ENCODE measurements around the gene COL28A1. TPM values are rescaled to one million over a fixed set of nuclear protein-coding genes. Genes with fewer than 3 reads are reported as not detected.

Gene COL28A1
- total RNA-seq (2014; rRNA removed; shearing (Covaris generic)): not detected in 2 replicates

GRCh38 chr7:7535691-7536090 lies at the start of gene COL28A1:
Gene COL28A1, minus strand, starts transcription at chr7:7535873. Its CDS starts 2,998 bp downstream, at chr7:7532875.
- DNase-seq (ENCODE audit: low read depth): no peak

GRCh38 chr7:7584653-7585052 lies 49.0 kb upstream of the COL28A1 start:
- DNase-seq (ENCODE audit: low read depth): no peak

GRCh38 chr7:7583731-7584130 lies 48.1 kb upstream of the COL28A1 start:
- DNase-seq (ENCODE audit: low read depth): no peak

DNA sequence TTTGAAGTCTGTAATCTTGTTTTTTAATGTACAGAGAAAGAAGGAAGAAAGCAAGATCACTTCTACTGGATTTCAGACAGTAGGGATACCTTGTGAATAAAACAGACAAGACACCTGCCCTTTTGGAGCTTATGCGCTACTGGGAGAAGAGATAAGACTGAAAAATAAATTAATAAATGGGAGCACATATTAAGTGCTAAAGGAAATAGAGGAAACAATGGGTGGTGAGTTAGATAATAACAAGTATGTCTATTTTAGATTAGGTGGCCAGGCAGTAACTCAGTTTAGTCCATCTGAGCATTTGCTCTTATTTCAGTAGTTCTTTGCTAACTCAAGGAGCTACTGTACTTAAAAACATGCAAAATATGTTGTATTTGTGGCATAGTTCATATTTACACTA lies 46.9 kb upstream of the COL28A1 start:
- DNase-seq (ENCODE audit: low read depth): no peak

DNA sequence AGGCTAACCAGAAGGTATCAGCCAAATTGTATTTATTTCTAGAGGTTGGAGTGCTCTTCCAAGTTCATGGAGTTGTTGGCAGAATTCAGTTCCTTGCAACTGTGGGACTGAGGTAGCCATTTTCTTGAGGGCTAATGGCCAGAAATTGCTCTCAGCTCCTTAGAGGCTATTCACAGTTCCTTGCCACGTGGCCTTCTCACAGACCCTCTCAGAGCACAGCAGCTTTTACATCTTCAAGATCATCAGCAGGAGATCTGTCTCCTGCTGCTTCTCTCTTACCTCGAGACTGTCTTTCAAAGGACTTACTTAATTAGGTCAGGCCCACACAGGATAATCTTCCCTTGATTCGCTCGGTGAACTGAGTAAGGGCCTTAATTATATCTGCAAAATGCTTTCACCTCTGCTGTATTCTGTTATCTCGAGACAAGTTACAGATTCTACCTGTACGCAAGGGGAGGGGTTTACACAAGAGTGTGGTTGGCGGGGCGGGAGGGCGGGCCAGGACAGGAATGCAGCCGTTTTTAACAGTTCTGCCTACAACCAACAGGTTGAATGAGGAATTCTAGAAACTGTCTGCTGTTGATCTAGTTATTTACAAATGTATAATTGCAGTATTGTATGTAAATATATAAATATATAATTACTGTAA lies 46.0 kb upstream of the COL28A1 start:
- DNase-seq (ENCODE audit: low read depth): no peak

- DNase-seq (ENCODE audit: low read depth): no peak
Observed at GRCh38 chr7:7579638-7580037, 44.0 kb upstream of the COL28A1 start.

DNA sequence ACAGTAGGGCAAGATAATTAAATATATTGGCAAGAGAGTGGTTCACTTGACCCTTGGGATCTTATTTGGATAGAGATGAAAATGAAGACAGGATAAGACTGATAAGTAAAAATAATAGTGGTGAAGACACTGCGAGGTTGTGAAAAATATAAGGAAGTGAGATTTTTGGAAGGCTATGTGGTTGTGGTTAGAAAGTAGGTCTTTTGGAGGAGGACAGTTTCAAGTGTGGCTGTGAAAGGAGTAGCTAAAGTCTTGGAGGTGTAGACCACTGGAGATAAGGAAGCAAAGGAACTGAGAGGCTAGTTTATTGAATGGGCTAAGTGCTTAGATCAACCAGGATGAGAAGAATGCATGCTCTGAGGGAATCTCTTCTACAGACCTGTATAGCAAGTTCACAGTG lies 42.2 kb upstream of the COL28A1 start:
- DNase-seq (ENCODE audit: low read depth): no peak

DNA sequence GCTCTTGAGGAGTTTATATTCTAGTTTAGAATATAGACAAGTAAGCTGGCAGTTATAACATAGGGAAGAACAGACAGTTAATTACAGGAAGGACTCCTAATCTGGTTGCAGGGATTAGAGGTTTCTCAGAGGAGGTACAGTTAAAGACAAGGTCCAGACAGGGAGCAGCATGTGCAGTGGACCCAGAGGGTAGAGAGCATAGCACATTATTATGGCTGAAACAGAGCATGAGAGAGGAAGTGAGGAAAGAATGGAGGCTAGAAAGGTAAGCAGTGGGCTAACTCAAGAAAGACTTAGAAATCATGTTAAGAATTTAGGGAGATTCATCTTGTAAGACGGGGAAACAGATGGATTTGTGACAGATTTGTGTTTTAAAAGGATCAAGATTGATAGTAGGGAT lies 40.7 kb upstream of the COL28A1 start:
- DNase-seq (ENCODE audit: low read depth): no peak

DNA sequence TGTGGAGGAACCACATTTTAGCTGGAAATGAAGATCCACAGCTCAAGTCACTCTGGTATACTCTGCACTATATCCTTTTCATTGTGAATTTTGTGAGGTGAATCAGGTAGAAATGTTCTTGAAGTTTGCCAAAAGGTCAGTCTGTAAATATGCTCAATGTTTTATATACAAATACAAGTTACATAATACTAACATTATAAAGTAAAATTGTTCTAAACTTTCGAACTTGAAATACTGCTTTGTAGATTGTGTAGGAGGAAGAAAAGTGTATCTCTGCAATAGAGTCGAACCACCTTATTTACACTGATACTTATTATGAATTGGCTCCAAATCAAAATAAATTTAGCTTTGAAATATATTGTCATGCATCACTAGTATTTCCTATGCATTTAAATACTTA lies 38.0 kb upstream of the COL28A1 start:
- no peak for DNase-seq (ENCODE audit: low read depth)

DNA sequence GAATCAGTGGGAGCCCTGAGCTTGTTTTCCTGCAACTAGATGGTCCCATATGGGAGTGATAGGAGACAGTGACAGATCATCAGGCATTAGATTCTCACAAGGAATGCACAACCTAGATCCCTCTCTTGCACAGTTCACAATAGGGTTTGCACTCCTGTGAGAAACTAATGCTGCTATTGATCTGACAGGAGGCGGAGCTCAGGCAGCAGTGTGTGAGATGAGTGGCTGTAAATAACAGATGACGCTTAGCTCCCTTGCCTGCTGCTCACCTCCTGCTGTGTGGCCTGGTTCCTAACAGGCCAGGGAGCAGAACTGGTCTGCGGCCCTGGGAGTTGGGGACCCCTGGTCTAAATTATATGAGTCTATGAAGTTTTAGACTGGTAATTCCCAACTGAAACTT lies 34.9 kb upstream of the COL28A1 start:
- no peak for DNase-seq (ENCODE audit: low read depth)

- no peak for DNase-seq (ENCODE audit: low read depth)
Observed at GRCh38 chr7:7569615-7570014, 33.9 kb upstream of the COL28A1 start.

- no peak for DNase-seq (ENCODE audit: low read depth)
Observed at GRCh38 chr7:7569081-7569527, 33.4 kb upstream of the COL28A1 start.

- no peak for DNase-seq (ENCODE audit: low read depth)
Observed at GRCh38 chr7:7568553-7568952, 32.9 kb upstream of the COL28A1 start.

DNA sequence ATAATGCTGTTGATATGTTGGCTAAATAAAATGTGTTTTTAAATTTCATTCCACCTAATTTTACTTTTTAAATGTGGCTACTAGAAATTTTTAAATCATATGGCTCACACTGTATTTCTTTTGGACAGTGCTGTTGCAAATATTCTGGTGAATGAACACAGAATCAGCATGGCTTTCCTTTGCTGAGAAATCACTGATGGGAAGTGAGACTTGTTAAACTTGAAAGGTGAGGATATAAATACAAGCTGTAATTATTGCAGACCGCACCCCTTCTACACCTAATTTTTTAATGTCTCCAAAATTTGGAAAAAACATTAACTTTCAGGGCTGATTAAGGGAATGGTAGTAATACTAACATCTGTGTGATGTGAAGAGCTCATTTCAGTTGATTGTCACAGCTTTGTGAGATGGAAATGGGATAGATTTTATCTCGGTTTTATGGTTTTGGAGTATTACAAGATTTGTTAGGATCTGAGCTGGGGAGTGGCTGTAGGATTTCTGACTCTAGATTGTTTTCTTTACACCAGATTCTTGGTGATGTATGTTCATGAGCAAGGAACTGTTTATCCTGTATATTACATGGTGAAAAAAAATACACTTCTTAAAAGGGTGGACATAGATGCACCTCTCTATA lies 32.3 kb upstream of the COL28A1 start:
- DNase-seq (ENCODE audit: low read depth): no peak

DNA sequence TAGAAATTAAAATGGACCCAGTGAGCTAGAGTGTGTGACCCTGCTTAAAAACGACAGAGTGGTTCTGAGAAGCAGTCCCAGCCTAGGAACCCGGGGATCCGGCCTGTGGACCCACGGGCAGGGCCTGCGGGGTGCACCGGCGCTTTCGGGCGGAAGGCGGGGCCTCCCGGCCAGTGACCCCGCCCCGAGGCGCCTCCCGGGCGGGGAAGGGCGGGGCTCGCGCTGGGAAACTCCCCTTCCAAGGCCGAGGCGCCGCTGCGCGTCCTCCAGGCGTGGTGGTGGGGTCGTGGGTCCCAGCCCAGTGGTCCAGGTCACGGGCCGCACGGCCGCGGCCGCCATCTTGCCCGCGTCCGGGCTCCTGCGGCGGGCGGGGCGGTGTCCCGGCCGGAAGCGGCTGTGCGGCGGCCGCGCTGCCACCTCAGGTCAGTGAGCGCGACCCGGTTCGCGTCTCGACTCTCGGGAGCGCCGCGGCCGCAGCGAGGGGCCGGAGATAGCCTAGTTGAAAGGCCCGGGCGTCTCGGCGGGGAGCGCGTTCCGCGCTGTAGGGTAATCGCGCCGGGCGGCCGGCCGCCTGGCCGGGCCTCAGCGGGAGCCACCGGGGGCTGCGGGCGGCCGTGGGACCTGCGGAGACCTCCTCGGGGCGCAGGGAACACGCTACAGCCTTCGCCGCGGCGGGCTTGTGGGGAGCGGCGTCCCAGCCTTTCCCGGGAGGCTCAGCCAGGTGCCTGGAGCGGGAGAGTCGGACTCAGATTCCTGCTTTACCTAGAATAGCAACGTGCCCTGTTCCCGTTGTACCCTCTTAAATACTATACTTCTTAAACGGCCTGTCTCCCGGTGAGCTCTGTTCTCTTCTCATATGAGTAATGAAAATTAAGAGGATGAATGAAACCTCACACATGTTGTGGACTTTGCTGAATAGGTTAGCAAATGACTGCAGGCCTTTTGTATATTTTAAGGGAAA lies 31.3 kb upstream of the COL28A1 start, which contains the start of gene MIOS:
MIOS (plus strand) TSS at position 234 of the 961 bp plus-strand sequence. CDS start 5,592 bp downstream, outside the sequence.
- DNase-seq (ENCODE audit: low read depth): peak; percentile 84

DNA sequence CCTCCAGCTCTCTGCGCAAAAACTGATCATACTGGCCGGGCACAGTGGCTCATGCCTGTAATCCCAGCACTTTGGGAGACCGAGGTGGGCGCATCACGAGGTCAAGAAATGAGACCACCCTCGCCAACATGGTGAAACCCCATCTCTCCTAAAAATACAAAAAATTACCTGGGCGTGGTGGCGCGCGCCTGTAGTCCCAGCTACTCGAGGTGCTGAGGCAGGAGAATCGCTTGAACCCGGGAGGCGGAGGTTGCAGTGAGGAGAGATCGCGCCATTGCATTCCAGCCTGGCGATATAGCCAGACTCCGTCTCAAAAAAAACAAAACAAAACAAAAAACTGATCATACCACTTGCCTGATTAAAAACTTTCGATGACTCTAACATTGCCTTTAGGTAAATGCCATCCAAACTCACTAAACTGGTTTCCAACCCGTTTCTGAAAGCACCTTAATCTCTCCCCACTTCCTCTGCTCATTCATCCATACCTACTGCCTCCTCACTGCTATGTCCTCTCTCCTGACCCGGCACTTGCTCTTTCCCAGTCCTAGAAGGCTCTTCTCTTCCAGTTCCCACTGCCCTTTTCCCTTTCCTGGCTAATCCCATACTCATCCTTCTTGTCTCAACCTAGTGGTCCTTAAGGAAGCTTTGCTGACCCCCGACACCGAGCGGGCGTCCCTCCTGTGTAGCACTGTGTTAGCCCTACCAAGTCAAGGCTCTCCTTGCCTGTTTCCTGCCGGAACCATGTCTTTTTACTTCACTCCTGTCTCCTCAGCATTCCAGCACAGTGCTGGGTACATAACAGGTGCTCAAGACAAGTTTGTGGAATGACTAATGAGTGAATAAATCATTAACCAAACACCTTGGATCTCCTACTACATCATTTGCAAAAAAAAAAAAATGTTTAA lies 30.3 kb upstream of the COL28A1 start:
- DNase-seq (ENCODE audit: low read depth): no peak

GRCh38 chr7:7565018-7565680 lies 29.5 kb upstream of the COL28A1 start:
- DNase-seq (ENCODE audit: low read depth): no peak

GRCh38 chr7:7564323-7564780 lies 28.7 kb upstream of the COL28A1 start:
- peak; percentile 74 for DNase-seq (ENCODE audit: low read depth)

DNA sequence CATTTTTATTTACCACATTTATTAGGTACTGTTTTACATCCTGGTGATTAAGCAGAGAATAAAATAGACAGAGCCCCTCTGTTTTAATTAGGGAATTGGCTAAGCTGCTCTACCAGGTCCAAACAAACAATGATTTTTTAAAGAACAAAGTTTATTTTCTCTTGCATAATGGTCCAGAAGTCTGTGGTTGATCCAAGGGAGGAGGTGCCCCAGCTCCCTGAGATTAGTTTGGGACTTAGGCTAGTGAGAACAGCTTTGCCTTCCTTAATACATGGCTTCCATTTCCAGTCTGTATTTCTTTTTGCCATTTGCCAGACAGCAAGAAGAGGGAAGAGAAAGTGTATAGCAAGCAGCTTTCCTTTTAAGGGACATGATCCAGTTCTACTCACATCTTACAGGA lies 28.1 kb upstream of the COL28A1 start:
- DNase-seq (ENCODE audit: low read depth): no peak

- DNase-seq (ENCODE audit: low read depth): no peak
Observed at GRCh38 chr7:7563269-7563668, 27.6 kb upstream of the COL28A1 start.

DNA sequence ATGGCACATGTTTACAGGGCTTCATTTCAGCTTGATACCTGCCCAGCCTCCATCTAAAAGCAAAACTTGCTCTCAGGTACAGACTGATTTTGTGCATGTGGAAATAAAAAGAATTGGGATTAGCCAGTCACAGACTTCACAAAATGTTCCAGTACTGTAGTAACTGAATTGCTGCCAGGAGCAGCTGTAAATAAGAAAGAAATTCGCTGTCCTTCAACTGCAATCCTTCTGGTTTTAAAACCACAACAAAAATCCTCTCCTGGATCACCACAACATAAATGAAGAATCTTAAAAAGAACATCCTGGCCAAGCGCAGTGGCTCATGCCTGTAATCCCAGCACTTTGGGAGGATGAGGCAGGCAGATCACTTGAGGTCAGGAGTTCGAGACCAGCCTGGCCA lies 27.1 kb upstream of the COL28A1 start:
- DNase-seq (ENCODE audit: low read depth): no peak

All from Daoy (cell line).